Stimulated activated CD8-positive, alpha-beta memory T cell treated with anti-CD3 and anti-CD28 coated beads, Interleukin-7, amount 100 ng/mL, for 1 hour (primary cell): Measurements from ENCODE around the gene SFSWAP.

ENCODE experiments used
- DNase-seq, 2 donors: peaks; one replicate each; pipeline ENCODE4 v3.0.0-alpha.2; 2020; ENCODE audit warnings: low read depth in 2 of 2

The SFSWAP gene

GRCh38 chr12:131787143-131787660 is 76.3 kb downstream of the SFSWAP start:
- no peak for DNase-seq

- no peak for DNase-seq
These were observed 77.2 kb downstream of the SFSWAP start for GRCh38 chr12:131788070-131788469.

- DNase-seq = no peak
These were observed 78.7 kb downstream of the SFSWAP start for GRCh38 chr12:131789638-131790037.

- DNase-seq = no peak
These were observed 82.5 kb downstream of the SFSWAP start for GRCh38 chr12:131793243-131794022.

GRCh38 chr12:131794061-131794460 is 83.2 kb downstream of the SFSWAP start:
- no peak for DNase-seq

GRCh38 chr12:131794573-131794972 is 83.7 kb downstream of the SFSWAP start:
- no peak for DNase-seq

GRCh38 chr12:131795064-131795463 is 84.2 kb downstream of the SFSWAP start:
- DNase-seq = no peak

GRCh38 chr12:131795690-131796410 is 85.0 kb downstream of the SFSWAP start:
- DNase-seq = no peak

GRCh38 chr12:131796411-131796736 is 85.5 kb downstream of the SFSWAP start:
- DNase-seq = no peak

GRCh38 chr12:131796754-131797587 is 86.1 kb downstream of the SFSWAP start:
- no peak for DNase-seq

GRCh38 chr12:131797588-131797934 is 86.7 kb downstream of the SFSWAP start:
- DNase-seq = no peak

- no peak for DNase-seq
These were observed 88.3 kb downstream of the SFSWAP start for GRCh38 chr12:131799195-131799594.

GRCh38 chr12:131799828-131800593 is 89.1 kb downstream of the SFSWAP start:
- no peak for DNase-seq

GRCh38 chr12:131800594-131801135 is 89.8 kb downstream of the SFSWAP start:
- no peak for DNase-seq

- DNase-seq = no peak
These were observed 90.5 kb downstream of the SFSWAP start for GRCh38 chr12:131801254-131801866.

- DNase-seq = no peak
These were observed 93.2 kb downstream of the SFSWAP start for GRCh38 chr12:131803961-131804521.

GRCh38 chr12:131805421-131805820 is 94.5 kb downstream of the SFSWAP start:
- no peak for DNase-seq

- no peak for DNase-seq
These were observed 95.8 kb downstream of the SFSWAP start for GRCh38 chr12:131806674-131807073.

- DNase-seq = no peak
These were observed 98.0 kb downstream of the SFSWAP start for GRCh38 chr12:131808744-131809371.
